Activated gamma-delta T cell treated with Interleukin-2 at 50 U/mL for 16 hours (primary cell): ENCODE data around the gene DNMT3A.

Experiments
- DNase-seq: peaks from one replicate; pipeline ENCODE4 v3.0.0-alpha.2; 2020

Gene DNMT3A

DNA sequence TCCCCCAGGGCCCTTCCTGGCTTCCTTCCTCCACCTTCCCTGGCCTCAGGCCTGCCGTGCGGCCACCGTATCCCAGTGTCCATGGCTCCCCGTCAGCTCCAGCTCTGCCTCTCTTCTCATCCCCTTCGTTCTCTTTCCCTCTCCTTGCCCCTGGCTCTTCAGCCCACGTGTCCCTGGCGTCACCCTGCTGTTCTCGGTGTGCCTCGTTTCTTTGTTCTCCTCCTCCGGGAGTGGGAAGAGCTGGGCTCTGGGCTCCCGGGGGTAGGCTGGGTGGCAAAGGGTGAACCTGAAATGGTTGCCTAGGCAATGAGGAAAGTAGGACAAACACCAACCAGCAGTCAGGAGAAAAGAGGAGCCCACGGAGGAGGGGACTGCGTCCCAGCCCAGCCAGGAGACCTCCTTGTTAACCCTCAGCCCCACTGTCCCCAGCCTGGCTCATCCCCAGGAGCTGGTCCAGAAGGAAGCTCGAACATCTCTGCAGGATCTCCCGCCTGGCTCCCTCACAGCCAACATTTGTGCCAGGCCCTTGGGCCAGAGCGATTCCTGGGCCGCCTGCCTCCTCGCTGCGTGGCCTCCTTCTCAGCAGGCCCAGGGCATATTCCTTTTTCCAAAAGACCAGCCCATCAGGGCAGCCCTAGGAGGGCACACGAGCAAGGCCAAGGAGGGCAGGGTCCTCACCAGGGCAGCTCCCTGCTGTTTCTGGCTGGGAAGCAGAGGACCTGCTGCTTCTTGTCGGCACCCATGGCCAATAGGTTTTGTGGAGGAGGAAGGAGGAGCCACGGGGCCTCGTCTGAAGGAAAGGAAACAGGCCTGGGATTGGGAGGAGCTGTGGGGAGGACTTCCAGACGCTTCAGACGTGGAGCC, 30.9 kb upstream of the DNMT3A start:
- DNase-seq, result no peak

DNA sequence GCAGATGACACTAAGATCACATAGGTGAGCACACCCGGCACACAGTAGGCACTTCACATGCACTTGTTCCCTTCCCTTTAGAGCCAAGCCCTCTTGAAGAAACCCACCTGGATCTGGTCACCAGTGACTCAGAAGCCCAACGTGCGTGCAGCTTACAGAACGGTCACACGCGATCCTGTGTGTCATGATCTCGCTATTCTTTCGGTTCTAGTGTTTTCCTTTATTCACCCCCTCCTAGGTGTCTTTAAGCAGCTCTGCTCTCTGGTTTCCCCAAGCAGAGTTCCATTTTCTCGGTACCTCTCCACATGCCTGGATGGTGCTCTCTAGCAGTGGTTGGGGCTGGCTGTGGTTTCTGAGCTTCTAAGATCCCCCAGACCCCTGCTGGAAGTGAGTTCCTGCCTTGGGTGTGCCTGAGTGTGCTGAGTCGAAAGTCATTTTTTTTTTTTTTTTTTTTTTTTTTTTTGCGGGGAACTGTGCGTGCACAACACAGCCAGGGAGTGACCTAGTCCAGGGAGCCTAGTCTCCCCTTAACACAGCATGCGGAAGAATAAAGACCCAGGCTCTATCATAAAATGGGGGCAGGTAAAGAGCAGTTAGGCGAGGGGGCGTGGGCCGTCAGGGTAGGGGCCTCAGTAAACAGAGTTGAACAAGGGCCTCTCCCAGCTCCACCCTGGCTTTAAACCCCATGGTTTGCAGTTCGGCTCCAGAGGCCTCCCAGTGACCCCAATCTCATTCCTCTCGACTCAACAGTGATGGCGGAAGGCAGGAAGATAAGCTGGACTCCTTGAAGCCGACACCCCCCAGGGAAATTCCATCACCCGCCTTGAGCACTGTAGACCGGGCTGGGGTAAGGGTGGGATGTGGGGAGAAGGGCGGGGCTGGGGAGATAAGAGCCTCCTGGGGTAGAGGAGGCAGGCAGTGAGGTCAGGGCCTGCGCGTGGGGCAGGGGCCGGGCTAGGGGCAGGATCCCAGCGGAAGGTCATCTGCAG, 29.8 kb upstream of the DNMT3A start:
- no peak for DNase-seq

DNA sequence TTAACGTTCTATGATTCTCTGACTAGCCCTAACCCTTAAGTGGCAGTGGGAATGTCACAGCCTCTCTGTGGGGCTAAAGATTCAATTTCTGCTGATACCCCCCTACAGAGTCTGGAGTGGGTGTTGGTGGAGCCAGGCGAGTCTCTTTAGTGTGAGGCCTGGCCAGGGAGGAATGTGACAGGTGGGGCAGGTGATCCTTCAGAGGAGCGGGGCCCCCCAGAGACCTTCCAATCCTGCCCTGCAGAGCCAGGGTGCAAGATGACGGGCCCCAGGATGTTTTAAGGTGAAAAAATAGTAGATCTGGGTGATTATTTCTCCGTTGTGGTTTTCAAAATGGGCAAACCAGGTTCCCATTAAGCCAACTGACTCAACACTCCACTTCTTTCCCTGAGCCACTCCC, 28.2 kb upstream of the DNMT3A start:
- no peak for DNase-seq

DNA sequence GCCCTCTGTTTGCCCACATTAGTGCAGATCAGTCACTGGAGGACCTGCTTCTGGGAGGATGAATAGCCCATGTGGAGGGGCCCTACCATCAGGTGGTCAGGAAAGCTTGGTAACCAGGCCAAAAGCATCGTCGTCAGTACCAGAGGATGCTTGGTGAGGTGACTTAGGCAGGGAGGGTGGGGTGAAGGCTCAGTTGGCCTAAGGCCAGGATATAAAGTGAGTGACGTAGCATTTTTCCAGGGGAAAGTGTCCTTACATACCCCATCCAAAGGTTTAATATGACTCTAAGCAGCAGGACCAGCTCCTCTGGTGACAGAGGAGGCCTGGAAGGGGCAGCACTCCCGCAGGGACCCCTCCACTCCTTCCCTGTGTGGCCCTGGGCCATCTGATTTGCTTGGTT, 27.7 kb upstream of the DNMT3A start:
- DNase-seq, result no peak

DNA sequence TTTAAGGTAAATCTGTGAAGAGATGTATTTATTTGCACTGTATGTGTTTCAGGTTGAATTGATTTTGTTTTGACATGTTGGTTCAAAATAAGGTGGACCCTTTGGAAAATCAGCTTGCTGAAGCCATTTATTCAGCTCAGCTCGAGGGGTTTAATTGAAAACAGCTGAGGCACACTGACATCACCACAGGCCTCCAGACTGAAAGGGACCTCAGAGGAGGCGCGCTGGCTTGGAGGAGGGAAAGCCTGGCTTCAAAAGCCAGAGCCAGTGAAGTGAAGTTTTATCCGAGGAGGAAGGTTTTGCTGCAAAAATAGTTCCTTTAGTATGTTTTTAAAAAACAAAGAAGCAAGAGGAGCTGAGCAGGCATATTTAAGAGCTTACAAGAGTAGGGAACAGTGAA, 26.9 kb upstream of the DNMT3A start:
- DNase-seq, result no peak

DNA sequence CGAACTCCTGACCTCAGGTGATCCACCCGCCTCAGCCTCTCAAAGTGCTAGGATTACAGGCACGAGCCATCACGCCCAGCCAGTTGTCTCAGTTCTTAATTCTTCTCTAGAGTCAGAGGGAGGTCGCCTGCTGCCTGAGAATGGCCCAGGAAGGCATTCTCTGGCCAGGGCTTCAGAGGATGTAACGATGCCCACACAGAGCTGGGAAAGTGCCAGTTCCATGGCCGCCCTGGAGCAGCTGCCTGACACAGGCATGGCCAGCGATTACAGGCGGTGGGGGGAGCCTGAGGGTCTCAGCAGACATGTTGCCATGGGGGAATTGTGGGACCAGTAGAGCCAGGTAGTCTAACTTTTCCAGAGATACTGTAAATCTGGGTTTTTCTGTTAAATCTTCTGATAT, 25.6 kb upstream of the DNMT3A start:
- no peak for DNase-seq

DNA sequence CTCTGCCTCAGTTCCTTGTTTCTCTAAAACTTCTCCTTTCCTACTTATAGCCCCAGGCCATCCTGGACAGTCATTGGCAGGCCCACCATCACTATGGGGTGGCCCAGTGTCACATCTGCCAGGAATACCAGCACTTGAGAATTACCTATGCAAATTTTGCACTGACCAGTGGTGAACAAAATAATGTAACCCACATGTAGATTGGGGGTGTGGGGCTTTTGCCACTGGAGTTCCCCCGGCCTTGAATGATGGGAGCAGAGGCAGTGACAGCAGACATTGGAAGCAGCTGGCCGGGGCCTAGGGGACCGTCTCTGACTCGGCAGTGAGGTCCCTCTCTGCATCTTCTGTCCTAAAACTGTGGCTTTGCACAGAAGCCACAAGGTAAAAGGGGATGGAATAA, 24.9 kb upstream of the DNMT3A start:
- DNase-seq, result no peak

DNA sequence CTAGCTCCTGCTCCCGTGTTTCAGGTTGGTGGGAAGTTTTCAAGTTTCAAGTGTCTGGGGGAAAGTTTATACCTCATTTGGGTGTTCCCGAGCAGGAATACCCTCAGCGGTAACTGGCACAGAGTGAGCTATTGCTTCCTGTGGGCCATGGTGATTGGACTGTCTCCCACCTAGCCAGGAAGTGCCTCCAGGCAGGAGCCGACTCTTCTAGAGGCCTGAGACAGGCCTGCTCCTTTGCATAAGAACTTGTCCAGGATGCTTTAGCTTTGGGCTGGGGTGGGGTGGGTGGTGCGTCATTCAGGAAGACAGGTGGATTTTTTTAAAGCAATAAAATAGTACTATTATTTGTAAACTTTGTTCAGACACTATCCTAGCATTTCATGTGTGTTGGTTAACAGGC, 23.5 kb upstream of the DNMT3A start:
- DNase-seq, result no peak

DNA sequence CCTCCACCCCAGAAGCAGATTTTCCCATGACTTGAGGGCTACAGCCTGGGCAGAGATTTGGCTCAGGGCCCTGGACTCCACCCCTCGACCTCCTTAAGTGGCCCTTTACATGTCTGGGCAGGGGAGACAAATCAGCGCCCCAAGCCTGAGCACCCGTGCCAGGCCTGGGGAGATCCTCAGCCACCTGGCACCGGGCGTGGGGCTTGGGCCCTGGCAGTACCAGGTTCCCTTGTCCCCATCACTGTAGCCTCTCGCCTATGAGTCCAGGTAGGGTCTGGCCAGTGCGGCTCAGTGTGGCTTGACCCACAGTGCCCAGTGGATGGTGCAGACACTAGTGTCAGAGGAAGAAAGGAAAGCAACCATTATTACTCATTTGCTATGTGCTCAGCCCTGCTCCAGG, 22.0 kb upstream of the DNMT3A start:
- DNase-seq, result no peak

DNA sequence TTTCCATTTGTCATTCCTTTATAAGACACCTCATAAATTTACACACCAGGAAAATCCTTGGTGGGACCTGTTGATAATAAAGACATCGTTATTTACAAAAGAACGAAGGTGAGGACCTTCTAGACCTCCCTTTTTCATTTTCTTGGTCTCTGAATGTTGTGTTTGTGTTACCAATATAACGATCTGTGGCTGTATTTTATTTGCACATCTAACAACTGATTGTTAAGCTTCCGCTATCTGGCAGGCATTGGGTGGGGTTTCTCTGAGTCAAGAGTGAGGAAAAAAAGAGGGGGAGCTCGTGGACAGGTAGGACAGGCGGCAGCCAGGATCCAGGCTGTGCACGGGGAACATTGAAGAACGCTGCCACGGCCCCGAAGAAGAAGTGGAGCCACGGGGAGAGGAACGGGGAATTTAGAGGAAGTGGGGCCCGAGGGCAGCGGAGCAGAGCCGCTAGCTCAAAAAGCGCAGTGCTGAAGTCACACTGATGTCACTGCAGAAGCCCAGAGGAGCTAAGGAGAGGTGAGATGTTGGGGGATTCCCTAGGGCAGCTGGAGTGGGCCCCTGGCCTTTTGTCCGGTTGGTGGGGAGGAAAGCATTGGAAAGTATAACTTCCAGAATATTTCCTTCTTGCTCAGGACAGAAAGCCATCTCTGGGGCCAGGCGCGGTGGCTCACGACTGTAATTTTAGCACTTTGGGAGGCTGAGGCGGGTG, 20.9 kb upstream of the DNMT3A start:
- peak; percentile 44 for DNase-seq

DNA sequence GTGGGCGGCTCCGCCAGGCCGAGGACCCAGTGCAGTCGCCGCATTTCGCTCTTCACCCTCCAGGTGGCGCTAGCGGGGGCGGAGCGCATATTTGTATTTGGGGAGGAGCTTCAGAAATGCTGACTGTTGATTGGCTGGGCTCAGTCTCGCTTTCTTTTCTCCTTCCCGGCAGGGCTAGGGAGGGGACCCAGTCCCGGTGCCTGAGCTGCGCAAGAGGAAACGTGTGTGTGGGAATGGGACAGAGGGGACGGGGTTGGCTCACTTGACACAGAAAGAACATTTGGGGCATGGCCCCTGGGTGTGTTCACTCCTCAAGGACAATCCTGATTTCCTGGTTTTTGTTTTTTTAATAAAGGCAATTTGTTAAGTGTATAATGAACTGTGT, 20.3 kb upstream of the DNMT3A start:
- peak; percentile 95 for DNase-seq

DNA sequence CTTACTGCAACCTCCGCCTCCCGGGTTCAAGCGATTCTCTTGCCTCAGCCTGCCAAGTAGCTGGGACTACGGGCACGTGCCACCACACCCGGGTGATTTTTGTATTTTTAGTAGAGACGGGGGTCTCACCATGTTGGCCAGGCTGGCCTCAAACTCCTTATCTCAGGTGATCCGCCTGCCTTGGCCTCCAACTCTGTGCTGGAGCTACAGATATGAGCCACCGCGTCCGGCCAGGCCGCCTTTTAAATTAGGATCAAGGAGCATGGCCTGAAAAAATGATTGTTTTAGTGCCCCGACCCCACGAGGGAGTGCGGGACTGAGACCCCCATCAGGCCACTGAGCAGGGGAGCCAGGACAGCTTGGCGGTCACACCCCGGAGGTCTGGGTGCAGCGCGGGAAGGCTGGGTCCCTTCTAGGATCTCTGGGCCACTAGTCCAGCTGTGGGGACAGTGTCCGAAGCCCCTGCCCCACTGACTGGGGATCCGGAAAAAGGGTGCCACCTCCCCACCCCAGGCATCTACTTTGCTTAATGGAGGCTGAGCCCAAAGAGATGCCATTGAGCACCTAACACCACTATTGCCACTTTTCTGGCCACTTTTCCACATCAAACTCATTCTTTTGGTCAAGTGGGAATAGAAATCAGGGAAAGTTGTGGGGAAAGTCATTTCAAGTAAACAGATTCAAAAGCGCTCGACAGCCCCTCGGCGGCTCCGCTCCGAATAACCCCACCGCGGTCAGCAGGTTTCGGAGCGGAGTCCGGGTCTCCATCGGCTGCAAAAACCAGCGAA, 19.7 kb upstream of the DNMT3A start:
- DNase-seq, result no peak

DNA sequence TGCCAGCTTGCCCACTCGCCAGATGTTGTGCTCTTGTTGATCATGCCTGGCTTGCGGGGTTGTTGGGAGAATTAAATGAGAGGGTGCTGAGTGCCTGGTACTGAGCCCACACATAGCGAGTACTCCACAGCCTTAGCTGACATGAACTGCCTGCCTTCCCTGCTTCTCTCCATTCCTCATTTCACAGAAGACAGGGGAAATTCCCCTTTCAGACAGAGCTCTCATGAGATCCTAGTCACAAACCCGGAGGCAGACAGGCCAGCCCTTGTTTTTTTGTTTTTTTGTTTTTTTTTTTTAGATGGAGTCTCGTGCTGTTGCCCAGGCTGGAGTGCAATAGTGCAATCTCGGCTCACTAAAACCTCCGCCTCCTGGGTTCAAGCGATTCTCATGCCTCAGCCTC, 17.1 kb upstream of the DNMT3A start:
- no peak for DNase-seq

DNA sequence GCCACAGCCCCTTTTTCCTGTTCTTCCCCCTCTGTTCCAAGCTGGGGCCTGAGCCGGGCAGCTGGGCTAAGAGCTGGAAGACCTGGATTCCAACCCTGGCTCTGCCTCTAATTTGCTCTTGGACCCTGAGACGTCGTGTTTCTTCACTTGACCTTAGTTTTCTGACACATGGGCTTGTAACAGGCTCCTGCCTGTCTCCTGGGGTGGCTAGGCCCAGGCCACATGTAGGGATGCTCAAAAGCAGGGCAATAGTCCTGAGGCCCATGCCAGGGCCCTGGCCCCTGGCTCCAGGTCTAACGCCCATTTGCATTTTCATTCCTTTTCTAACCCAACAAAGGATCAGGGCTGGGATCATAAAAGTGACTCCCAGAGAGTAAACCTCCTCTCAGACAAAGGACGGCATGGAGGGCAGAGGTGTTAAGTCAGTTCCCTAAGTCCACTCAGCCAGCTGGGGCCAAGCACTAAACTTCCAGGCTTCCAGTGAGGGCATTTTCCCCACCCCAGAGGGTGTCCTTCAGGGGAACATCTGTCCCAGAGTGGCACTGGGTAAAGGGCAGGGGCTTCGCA, 16.6 kb upstream of the DNMT3A start:
- no peak for DNase-seq

DNA sequence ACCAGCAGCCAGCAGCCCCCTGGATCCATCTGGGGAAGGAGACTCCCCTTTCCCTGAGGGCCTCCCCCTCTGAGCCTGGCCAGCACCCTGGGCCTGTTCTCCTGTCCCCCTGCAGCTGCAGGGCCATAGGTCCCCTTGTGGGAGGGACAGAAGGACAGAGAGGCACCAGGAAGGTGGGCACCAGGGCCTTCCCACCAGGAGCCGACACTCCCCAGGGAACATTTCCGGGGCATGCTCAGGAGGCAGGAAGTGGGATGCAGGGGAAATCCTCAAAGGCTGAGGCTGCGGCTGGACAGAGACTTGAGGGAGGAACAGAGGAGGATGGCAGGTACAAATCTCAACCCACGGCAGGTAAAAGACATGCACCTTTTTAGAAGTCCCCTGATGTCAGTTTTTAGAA, 14.4 kb upstream of the DNMT3A start:
- no peak for DNase-seq

DNA sequence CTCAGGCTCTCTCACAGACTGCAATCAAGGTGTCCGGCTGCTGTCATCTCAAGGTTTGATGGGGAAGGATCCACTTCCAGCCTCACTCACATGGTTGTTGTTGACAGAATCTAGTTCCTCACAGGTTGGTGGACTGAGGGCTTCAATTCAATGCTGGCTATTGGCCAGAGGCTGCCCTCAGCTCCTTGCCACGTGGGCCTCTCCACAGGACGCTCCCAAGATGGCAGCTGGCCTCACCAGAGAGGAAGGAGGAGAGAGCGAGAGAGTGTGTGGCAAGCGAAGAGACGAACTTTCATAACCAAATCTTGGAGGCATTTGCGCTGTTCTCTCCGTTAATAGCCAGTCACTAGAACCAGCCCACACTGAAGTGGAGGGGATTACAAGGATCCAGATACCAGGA, 13.5 kb upstream of the DNMT3A start:
- DNase-seq, result no peak

DNA sequence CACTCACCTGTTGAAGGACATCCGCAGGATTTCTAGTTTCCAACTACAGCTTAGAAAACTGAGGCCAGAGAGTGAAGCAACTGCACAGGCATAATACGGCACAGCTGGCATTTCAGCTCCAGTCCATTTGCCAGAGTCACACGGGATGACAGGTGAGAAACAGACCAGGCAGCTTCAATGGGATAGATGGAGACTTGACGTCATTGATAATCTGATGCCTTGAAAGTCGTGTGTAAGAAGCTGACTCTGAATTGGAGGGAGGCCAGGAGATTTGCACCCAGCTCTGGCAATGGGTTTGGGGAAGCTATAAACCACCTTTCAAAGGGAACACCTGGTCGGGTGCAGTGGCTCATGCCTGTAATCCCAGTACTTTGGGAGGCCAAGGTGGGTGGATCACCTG, 12.4 kb upstream of the DNMT3A start:
- DNase-seq, result no peak

DNA sequence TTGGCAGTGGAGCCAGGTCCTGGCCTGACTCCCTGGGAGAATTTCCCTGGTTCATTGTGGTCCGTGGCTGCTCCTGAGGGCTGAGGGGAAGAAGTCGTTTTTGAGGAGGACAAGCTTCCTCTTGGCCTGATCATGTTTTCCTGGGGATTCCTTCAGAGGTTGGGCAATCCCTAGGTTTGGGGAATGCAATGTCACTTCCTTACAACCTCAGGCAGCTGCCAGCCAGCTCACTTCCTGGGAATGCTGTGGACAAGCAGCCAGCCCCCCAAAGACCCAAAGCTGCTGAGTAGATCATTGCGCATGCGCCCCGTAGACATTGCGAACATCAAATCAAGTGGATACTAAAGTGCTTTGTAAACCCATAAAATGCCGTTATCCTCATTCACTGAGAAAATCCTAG, 7.7 kb upstream of the DNMT3A start:
- DNase-seq, result no peak

DNA sequence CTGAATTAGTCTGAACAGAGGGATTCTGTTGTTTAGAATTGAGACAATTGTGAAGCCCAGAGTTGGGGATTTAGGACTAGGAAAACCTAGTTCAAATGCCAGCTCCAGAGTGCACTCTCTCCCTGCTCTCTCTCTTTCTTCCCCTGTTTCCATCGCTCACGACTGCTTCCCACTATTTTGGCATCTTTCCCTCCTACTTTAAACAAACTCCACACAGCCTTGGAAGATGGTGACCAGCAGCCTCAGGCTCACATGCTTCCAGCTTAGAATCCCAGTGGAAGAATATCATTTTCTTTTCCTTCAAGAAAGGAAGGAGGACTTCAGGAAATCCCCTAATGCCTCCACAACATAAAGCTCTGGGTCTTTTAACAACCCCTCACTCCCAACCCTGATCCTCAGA, 6.1 kb upstream of the DNMT3A start:
- DNase-seq, result no peak

DNA sequence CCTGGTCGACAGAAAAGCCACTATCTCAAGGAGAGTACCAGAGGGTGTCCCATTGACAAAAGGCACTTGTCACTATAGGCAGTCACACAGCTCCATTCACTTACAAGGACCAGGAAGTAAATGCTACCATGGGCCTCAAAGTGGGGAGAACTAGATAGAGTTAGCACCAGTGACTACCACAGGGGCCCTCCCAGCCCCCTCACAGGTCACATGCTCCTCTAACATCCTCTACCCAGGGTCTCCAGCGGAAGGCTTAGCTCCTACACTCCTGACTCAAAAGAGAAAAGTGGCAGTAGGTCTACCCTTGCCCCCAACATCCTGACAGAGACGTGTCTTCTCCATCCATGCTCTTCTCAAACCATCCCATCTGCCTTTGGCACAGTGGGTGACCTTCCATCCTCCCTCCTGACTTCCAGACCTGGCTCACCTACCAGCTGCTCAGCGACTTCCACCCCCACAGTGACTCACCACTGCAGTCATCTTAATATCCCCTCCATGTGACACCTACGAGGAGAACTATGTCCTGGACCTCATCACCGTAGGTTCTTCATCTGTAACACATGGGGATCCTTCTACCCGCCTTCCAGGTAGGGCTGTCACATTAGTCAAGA, 5.6 kb upstream of the DNMT3A start:
- DNase-seq, result no peak

DNA sequence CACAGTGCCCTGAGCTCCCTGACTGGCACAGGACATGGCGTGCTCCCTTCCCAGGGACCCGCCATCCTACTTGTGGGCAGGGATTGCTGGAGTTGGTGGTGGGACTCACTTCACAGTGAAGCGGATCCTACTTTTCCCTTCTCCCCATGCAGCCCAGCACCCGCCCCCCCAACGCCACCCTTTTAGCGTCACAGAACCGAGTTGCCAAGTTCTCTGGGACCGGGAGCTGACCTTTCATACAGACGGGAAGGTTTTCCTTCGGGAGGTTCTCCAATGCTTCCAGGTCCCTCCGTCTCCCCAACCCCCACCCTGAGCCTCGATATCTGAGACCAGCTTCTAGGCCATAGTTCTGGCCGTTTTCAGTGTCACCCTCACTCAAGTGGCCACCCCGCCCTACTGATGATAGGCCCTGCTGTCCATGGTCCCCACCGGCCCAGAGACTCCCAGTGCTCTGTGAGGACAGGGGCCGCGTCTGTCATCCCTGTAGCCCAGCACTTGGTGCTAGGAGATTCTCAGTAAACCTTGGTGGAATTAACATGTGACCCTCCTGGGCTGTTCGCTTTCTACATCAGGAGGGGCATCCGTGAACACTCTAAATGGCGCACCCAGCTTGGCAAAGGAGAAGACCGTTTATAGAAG, 1.6 kb upstream of the DNMT3A start:
- DNase-seq, result no peak
